IMR-90 (cell line): ENCODE measurements around the gene SCRN2. TPM values are rescaled to one million over a fixed set of nuclear protein-coding genes. Genes with fewer than 3 reads are reported as not detected.
A peak's percentile ranks its signal among the peaks of the same experiment; 100 is the strongest.

Source experiments
- ATAC-seq: fragments of 200-7000 bp; cut with Tn5 transposase; 2 replicates; pipeline ENCODE4 v1.9.1; 2020; ENCODE audit warnings: low read depth, mild to moderate bottlenecking, moderate library complexity
- BruUV-seq: library from RNA; stranded (reverse); fragments of 400-500 nt; replicated peaks from 2 replicates; lab custom pipeline; 2021; lab: Mats Ljungman, UMichigan
- CTCF ChIA-PET: fragments of 300-600 bp; formaldehyde crosslinking; extraction: SDS; loops from one replicate; lab custom pipeline; 2021; ENCODE audit warnings: antibody characterized with exemption; lab: Yijun Ruan, JAX
- POLR2A ChIA-PET: fragments of 300-600 bp; sonication (Branson Sonifier 250); formaldehyde crosslinking; loops from one replicate; lab custom pipeline; 2022; ENCODE audit warnings: antibody characterized with exemption; ENCODE audit not compliant: unreplicated experiment; lab: Charles Lee
- DNase-seq: peaks from one replicate; pipeline ENCODE4 v3.0.0; 2013
- H2AFZ ChIP-seq: replicated peaks from 2 replicates; pipeline ENCODE3; 2013; ENCODE audit warnings: low read length, mild to moderate bottlenecking; ENCODE audit not compliant: poor library complexity
- H2AK5ac ChIP-seq: 2 replicates; pipeline ENCODE4 v1.6.1; 2013; ENCODE audit warnings: low read depth, low read length, inconsistent platforms
- H2AK9ac ChIP-seq: replicated peaks from 2 replicates; pipeline ENCODE3; 2013; ENCODE audit warnings: mild to moderate bottlenecking, low read depth, low read length, moderate library complexity; ENCODE audit not compliant: poor library complexity
- H2BK120ac ChIP-seq: 2 replicates; pipeline ENCODE4 v1.6.1; 2013; ENCODE audit warnings: low read depth, low read length, inconsistent platforms
- H2BK15ac ChIP-seq: 3 replicates; pipeline ENCODE4 v1.6.1; 2013; ENCODE audit warnings: low read depth, low read length, inconsistent platforms
- H2BK20ac ChIP-seq: 2 replicates; pipeline ENCODE4 v1.6.1; 2013; ENCODE audit warnings: low read depth, mild to moderate bottlenecking, inconsistent platforms, low read length, moderate library complexity
- H2BK5ac ChIP-seq: 2 replicates; pipeline ENCODE4 v1.6.1; 2013; ENCODE audit warnings: mild to moderate bottlenecking, low read depth, low read length, inconsistent platforms; ENCODE audit not compliant: poor library complexity, severe bottlenecking
- H3K14ac ChIP-seq: replicated peaks from 2 replicates; pipeline ENCODE4 v1.6.1; 2013; ENCODE audit warnings: low read depth, low read length, inconsistent platforms
- H3K18ac ChIP-seq: 2 replicates; pipeline ENCODE4 v1.6.1; 2013; ENCODE audit warnings: low read depth, low read length, control low read depth
- H3K23ac ChIP-seq: 2 replicates; pipeline ENCODE4 v1.6.1; 2013; ENCODE audit warnings: low read depth, low read length, inconsistent platforms
- H3K27ac ChIP-seq: 2 replicates; pipeline ENCODE4 v1.5.1; 2013; ENCODE audit warnings: mild to moderate bottlenecking, control low read depth, low read length; ENCODE audit not compliant: insufficient read depth
- H3K27me3 ChIP-seq: 2 replicates; pipeline ENCODE4 v1.6.1; 2013; ENCODE audit warnings: low read length; ENCODE audit not compliant: control insufficient read depth, insufficient read depth
- H3K36me3 ChIP-seq: 2 replicates; pipeline ENCODE4 v1.6.1; 2013; ENCODE audit warnings: low read length, mixed read lengths; ENCODE audit not compliant: control insufficient read depth, insufficient read depth
- H3K4ac ChIP-seq: 2 replicates; pipeline ENCODE4 v1.6.1; 2013; ENCODE audit warnings: low read depth, low read length, inconsistent platforms
- H3K4me1 ChIP-seq: 2 replicates; pipeline ENCODE4 v1.6.1; 2013; ENCODE audit warnings: low read length, mixed read lengths; ENCODE audit not compliant: control insufficient read depth, insufficient read depth
- H3K4me2 ChIP-seq: 2 replicates; pipeline ENCODE4 v1.6.1; 2013; ENCODE audit warnings: low read depth, mild to moderate bottlenecking, control low read depth, low read length, moderate library complexity
- H3K4me3 ChIP-seq: 2 replicates; pipeline ENCODE4 v1.5.1; 2013; ENCODE audit warnings: low read depth, mild to moderate bottlenecking, control low read depth, low read length, moderate library complexity; ENCODE audit not compliant: insufficient read depth
- H3K56ac ChIP-seq: 2 replicates; pipeline ENCODE4 v1.6.1; 2013; ENCODE audit warnings: low read length, inconsistent platforms; ENCODE audit not compliant: insufficient read depth; ENCODE audit errors: extremely low read depth
- H3K79me1 ChIP-seq, 2 experiments: 2 replicates each; pipeline ENCODE4 v1.6.1; 2013; ENCODE audit warnings: low read length in 2 of 2, inconsistent platforms in 1 of 2, low read depth in 1 of 2
- H3K9ac ChIP-seq: 2 replicates; pipeline ENCODE4 v1.6.1; 2013; ENCODE audit warnings: low read depth, low read length, control low read depth
- H3K9me1 ChIP-seq: 2 replicates; pipeline ENCODE4 v1.6.1; 2013; ENCODE audit warnings: low read length, inconsistent platforms; ENCODE audit not compliant: insufficient read depth
- H3K9me3 ChIP-seq: 2 replicates; pipeline ENCODE4 v1.6.1; 2013; ENCODE audit warnings: low read length; ENCODE audit not compliant: control insufficient read depth, insufficient read depth
- H4K20me1 ChIP-seq: 2 replicates; pipeline ENCODE4 v1.6.1; 2013; ENCODE audit warnings: low read length, inconsistent platforms; ENCODE audit not compliant: insufficient read depth
- H4K5ac ChIP-seq: 2 replicates; pipeline ENCODE4 v1.6.1; 2013; ENCODE audit warnings: mild to moderate bottlenecking, low read depth, low read length, control low read depth
- H4K8ac ChIP-seq, 2 experiments: 2 replicates each; pipeline ENCODE4 v1.6.1; 2013; ENCODE audit warnings: low read depth in 2 of 2, low read length in 2 of 2, control low read depth in 1 of 2, inconsistent platforms in 1 of 2
- H4K91ac ChIP-seq: 2 replicates; pipeline ENCODE4 v1.6.1; 2013; ENCODE audit warnings: low read depth, low read length, inconsistent platforms; ENCODE audit not compliant: insufficient read depth
- MAZ ChIP-seq: IDR thresholded peaks from 2 replicates; pipeline ENCODE4 v1.6.1; 2012; ENCODE audit warnings: low read depth, mild to moderate bottlenecking, low read length, improper control_type of control experiment, moderate library complexity, borderline replicate concordance
- RAD21 ChIP-seq: IDR thresholded peaks from 2 replicates; pipeline ENCODE4 v1.6.1; 2012; ENCODE audit warnings: low read length, improper control_type of control experiment
- SMC3 ChIP-seq: fragments of 150-350 bp; IDR thresholded peaks from 2 replicates; pipeline ENCODE4 v1.6.1; 2016; ENCODE audit warnings: low read depth, mild to moderate bottlenecking, antibody characterized with exemption, low read length, moderate library complexity
- WGBS, 2 experiments: methylation state at CpG; one replicate each; pipeline versions ENCODE4 v1.1.5 to v1.1.7; 2013; ENCODE audit warnings: missing lambda C conversion rate in 2 of 2; ENCODE audit not compliant: insufficient read length in 1 of 2; ENCODE audit errors: extremely low coverage in 2 of 2; 5-methylcytosine and 5-hydroxymethylcytosine counted together
- dilution Hi-C: fragments of 300-500 bp; cut with HindIII; formaldehyde crosslinking; loops from one replicate; pipeline ENCODE4 v1.14.3; 2018; ENCODE audit warnings: low sequenced_read_pairs; ENCODE audit not compliant: unreplicated experiment
- in situ Hi-C: fragments of 300-500 bp; cut with MboI; formaldehyde crosslinking; loops from 3 replicates; pipeline ENCODE4 v1.14.3; 2019; ENCODE audit warnings: low sequenced_read_pairs, inconsistent platforms, mixed read lengths
- intact Hi-C: fragments of 100-400 bp; cut with micrococcal nuclease; formaldehyde crosslinking; loops from 2 replicates; pipeline ENCODE4 v1.10.0; 2022
- polyA plus RNA-seq, 3 experiments: library from polyadenylated mRNA; depleted of rRNA; stranded (reverse); fragments of >200 nt; gene quantifications; 2 replicates each; pipeline ENCODE4 v1.2.3, GENCODE V29; 2012; ENCODE audit warnings: low replicate concordance in 1 of 3
- total RNA-seq: library from RNA; depleted of rRNA; stranded (reverse); fragments of >200 nt; gene quantifications from 2 replicates; pipeline ENCODE4 v1.2.3, GENCODE V29; 2012
- TF ChIP-seq, protein P1 (sequence below): conservative IDR thresholded peaks from 2 replicates; pipeline ENCODE4 v1.5.1; 2012; ENCODE audit warnings: mild to moderate bottlenecking, low read depth, low read length, improper control_type of control experiment
- TF ChIP-seq, protein P2 (sequence below): fragments of 150-350 bp; IDR thresholded peaks from 2 replicates; pipeline ENCODE4 v1.6.1; 2016; ENCODE audit warnings: low read depth, mild to moderate bottlenecking, low read length, moderate library complexity, borderline replicate concordance

The SCRN2 gene
- total and polyA plus RNA-seq, 2 of the 4 experiments (the other 2 are of a cell fraction), result 17.2 to 31.0 TPM

DNA sequence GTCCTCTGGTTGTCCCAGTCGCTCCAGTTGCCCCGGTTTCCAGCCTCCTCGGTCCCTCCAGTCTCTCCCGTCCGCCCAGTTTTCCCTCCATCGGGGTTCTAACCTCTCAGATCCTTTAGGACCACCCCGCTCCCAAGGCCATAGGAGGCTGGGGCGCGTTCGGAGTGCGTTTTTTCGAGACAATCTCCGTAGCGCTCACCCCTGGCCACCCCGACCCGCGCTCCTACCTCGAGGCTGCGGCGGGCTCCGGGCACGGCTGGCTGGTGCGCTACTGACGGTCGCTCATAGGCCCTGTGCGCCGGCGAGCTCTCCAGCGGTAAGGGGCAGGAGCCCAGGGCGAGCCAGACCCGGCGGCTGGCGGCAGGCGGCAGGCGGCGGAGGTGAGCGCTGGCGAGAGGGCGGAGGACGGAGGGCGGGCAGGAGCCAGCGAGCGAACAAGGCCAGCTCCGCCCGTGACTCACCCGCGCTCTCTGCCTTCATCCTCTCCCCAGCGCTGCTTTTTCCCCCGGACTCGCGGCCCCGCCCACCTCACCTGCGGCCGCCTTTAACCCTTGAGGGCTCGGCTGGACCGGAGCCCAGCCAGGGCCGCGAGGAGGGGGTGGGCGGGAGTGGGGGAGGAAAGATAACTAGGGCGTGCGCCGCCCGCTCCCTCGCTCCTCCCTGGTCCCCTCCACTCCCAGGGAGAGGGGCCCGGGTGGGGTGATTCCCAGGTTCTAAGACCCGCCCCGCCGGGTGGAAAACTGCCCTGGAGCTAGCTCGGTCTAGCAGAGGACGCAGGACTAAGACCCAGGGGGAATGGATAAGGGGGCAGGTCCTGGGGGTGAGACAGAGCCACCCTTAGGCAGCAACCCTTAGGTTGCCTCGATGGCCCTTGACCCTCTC lies 9.9 kb upstream of the SCRN2 start, which contains the start of gene SP6:
SP6 (minus strand) TSS at position 472 of the 882 bp plus-strand sequence. CDS start 2,734 bp downstream, outside the sequence.
- TF ChIP-seq, protein P1, sequence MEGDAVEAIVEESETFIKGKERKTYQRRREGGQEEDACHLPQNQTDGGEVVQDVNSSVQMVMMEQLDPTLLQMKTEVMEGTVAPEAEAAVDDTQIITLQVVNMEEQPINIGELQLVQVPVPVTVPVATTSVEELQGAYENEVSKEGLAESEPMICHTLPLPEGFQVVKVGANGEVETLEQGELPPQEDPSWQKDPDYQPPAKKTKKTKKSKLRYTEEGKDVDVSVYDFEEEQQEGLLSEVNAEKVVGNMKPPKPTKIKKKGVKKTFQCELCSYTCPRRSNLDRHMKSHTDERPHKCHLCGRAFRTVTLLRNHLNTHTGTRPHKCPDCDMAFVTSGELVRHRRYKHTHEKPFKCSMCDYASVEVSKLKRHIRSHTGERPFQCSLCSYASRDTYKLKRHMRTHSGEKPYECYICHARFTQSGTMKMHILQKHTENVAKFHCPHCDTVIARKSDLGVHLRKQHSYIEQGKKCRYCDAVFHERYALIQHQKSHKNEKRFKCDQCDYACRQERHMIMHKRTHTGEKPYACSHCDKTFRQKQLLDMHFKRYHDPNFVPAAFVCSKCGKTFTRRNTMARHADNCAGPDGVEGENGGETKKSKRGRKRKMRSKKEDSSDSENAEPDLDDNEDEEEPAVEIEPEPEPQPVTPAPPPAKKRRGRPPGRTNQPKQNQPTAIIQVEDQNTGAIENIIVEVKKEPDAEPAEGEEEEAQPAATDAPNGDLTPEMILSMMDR, result peak; percentile 29; the same call in 1 of the 2 replicates
- peak; percentile 17; the same call in 1 of the 2 replicates for TF ChIP-seq SMC3
- TF ChIP-seq, protein P2, sequence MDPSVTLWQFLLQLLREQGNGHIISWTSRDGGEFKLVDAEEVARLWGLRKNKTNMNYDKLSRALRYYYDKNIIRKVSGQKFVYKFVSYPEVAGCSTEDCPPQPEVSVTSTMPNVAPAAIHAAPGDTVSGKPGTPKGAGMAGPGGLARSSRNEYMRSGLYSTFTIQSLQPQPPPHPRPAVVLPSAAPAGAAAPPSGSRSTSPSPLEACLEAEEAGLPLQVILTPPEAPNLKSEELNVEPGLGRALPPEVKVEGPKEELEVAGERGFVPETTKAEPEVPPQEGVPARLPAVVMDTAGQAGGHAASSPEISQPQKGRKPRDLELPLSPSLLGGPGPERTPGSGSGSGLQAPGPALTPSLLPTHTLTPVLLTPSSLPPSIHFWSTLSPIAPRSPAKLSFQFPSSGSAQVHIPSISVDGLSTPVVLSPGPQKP, result no peak
- TF ChIP-seq RAD21, result 0 out of 2 replicates have a peak, but pooled peaks have one; percentile 12
- TF ChIP-seq MAZ, result no peak; the same call in 1 of the 2 replicates

More for the DNA sequence above, 9.9 kb upstream of the SCRN2 start, which contains the start of gene SP6:
- H3K18ac ChIP-seq, result no peak within 1 kb of the TSS
- H3K4me2 ChIP-seq, result peak within 1 kb of the TSS; percentile 18; the same call in 1 of the 2 replicates
- H2BK120ac ChIP-seq, result no peak within 1 kb of the TSS
- no peak within 1 kb of the TSS for H3K23ac ChIP-seq
- H3K56ac ChIP-seq, result no peak within 1 kb of the TSS
- POLR2A ChIA-PET, result no interaction called here
- ATAC-seq (peak; percentile 91), DNase-seq (peak; percentile 51)
- peak within 1 kb of the TSS; percentile 88 for H2AFZ ChIP-seq
- H2BK20ac ChIP-seq, result no peak within 1 kb of the TSS
- WGBS, 2 experiments, result 13% methylated on average over 18 of the region's 71 CpGs; no CpG with 5 or more reads in 1 of the 2 experiments
- intact Hi-C loops, result no loop called here
- in situ Hi-C loops, result no loop called here
- H3K27ac ChIP-seq, result no peak within 1 kb of the TSS
- no peak within 1 kb of the TSS for H3K14ac ChIP-seq
- no peak within 1 kb of the TSS for H3K9ac ChIP-seq
- no peak within 1 kb of the TSS for H2BK15ac ChIP-seq
- no peaks in the 10 kb centered on the region for H3K79me1 ChIP-seq
- no peaks in the 10 kb centered on the region for H3K4me1 ChIP-seq
- no peak within 1 kb of the TSS for H4K8ac ChIP-seq
- no peaks in the 10 kb centered on the region for H4K20me1 ChIP-seq
- no peak within 1 kb of the TSS for H4K5ac ChIP-seq
- no peak within 1 kb of the TSS for H3K4me3 ChIP-seq
- BruUV-seq, result no TSS peak
- H2BK5ac ChIP-seq, result no peak within 1 kb of the TSS
- H3K27me3 ChIP-seq, result peaks cover 91% of the 10 kb centered on the region
- no peak within 1 kb of the TSS for H4K91ac ChIP-seq
- CTCF ChIA-PET, result no interaction called here
- no peak within 1 kb of the TSS; the same call in 1 of the 2 replicates for H3K4ac ChIP-seq
- dilution Hi-C loops, result no loop called here
- peak within 1 kb of the TSS; percentile 62 for H2AK9ac ChIP-seq
- H3K9me1 ChIP-seq, result no peaks in the 10 kb centered on the region
- no peaks in the 10 kb centered on the region for H3K9me3 ChIP-seq
- peak within 1 kb of the TSS; percentile 30; the same call in 1 of the 2 replicates for H2AK5ac ChIP-seq
- no peaks in the 10 kb centered on the region for H3K36me3 ChIP-seq
